ENCODE measurements around the gene PCARE. TPM values are rescaled to one million over a fixed set of nuclear protein-coding genes. Genes with fewer than 3 reads are reported as not detected.
"Not testable (repeated sequence)": the region's sequence is repeated elsewhere in the genome, so short reads cannot be mapped to it uniquely, and the experiment has no call there.

The PCARE gene
- polyA plus RNA-seq (ENCODE audit: insufficient read length in 3 of 3), result under 1 TPM; 0.19 to 0.62 (median 0.20) TPM
- long read RNA-seq, donor 1, result 0 reads
- long read RNA-seq, donor 2, result 0 reads
- long read RNA-seq, donor 3, result 0 reads
- long read RNA-seq, donor 4, result 0 reads
- long read RNA-seq, donor 5, result 0 reads
- long read RNA-seq, donor 6, result 0 reads
- long read RNA-seq, donor 7, result 0 reads
- long read RNA-seq, donor 8, result 0 reads
- long read RNA-seq, donor 9, result 0 reads
- long read RNA-seq, donor 10, result 0 reads
- long read RNA-seq, donor 11, result 0 reads
- long read RNA-seq, donor 12, result 0 reads
- long read RNA-seq, donor 13, result 0 reads
- long read RNA-seq, donor 14, result 0 reads
- long read RNA-seq, donor 15, full-length matches to known transcripts, result 1 of 1 reads
- long read RNA-seq, donor 15, partial matches to known transcripts, result 0 of 1 reads
- long read RNA-seq, donor 15, other reads (novel, unspliced or antisense), result 0 of 1 reads
- long read RNA-seq, donor 16, result 0 reads

GRCh38 chr2:29074411-29074810 is at the start of gene PCARE:
TSS of gene PCARE (minus strand) at chr2:29074523. CDS start at chr2:29074261, 262 bp downstream.
- no peak for DNase-seq (ENCODE audit: extremely low read depth in 1 of 11, low read depth in 9 of 11, low spot score in 4 of 11)

- DNase-seq (ENCODE audit: extremely low read depth in 1 of 11, low read depth in 9 of 11, low spot score in 4 of 11), result no peak
Measured at GRCh38 chr2:29123617-29124349, 49.5 kb upstream of the PCARE start.

GRCh38 chr2:29120846-29121245 is 46.5 kb upstream of the PCARE start:
- DNase-seq (ENCODE audit: extremely low read depth in 1 of 11, low read depth in 9 of 11, low spot score in 4 of 11), result no peak

DNA sequence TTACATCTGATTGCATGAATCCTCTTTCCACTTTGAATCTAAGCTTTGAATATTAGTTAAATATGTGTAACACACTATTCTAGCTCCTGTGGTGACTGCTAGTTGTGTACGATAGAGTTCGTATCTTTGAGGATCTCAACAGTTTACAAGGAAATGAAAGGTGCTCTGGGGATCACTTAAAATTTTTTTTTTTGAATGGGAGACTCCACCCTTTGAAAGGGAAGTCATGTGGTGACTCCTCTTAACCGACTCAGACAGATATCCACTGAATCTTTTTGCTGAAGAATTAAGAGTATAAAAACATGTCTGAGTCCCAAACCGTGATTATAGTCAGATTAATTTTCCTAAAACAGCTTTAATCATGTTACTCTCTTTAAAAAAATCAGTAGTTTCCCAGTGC is 44.9 kb upstream of the PCARE start:
- DNase-seq (ENCODE audit: extremely low read depth in 1 of 11, low read depth in 9 of 11, low spot score in 4 of 11), result no peak

DNA sequence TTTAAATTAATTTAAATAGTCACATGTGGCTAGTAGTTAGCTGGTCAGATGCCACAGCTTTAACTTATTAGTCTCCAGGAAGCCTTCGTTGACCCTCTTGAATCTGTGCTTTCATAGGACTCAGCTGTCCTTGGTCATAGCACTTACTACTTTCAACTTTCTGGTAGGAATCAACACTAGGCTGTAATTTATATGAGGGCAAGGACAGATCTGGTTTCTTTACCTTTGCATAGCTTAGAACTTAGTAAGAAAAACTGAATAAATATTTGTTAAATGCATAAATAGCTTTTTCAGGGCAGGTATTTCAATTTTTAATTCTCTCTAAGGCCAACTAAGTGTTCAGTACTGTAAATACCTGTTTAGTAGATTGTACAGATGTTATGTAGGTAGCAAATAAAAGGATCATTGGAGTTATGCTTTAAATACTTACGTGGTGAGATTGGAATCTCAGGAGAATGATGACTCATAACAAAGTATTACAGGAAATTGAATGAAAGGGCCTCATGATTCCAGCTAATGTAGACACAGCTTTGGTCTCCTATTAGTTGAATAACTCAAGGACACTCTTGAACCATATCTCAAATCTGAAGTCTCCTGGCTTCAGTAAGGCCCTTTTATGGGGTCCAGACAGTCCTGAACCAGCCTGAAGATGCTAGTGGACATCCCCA is 43.4 kb upstream of the PCARE start:
- DNase-seq (ENCODE audit: extremely low read depth in 1 of 11, low read depth in 9 of 11, low spot score in 4 of 11), result no peak

GRCh38 chr2:29115797-29116781 is 41.8 kb upstream of the PCARE start:
- DNase-seq (ENCODE audit: extremely low read depth in 1 of 11, low read depth in 9 of 11, low spot score in 4 of 11), result peak in 4 of 11 donors; percentile 11 to 47 (median 18)

GRCh38 chr2:29114946-29115609 is 40.8 kb upstream of the PCARE start, which contains the start of gene CLIP4:
TSS of gene CLIP4 (plus strand) at chr2:29115415. CDS start at chr2:29121389, 5,974 bp downstream.
- peak in 5 of 11 donors; percentile 30 to 44 (median 38) for DNase-seq (ENCODE audit: extremely low read depth in 1 of 11, low read depth in 9 of 11, low spot score in 4 of 11)

- no peak for DNase-seq (ENCODE audit: extremely low read depth in 1 of 11, low read depth in 9 of 11, low spot score in 4 of 11)
Measured at GRCh38 chr2:29114586-29114945, 40.2 kb upstream of the PCARE start.

- DNase-seq (ENCODE audit: extremely low read depth in 1 of 11, low read depth in 9 of 11, low spot score in 4 of 11), result no peak
Measured at GRCh38 chr2:29113891-29114321, 39.6 kb upstream of the PCARE start.

- no peak for DNase-seq (ENCODE audit: extremely low read depth in 1 of 11, low read depth in 9 of 11, low spot score in 4 of 11)
Measured at GRCh38 chr2:29113027-29113686, 38.8 kb upstream of the PCARE start.

DNA sequence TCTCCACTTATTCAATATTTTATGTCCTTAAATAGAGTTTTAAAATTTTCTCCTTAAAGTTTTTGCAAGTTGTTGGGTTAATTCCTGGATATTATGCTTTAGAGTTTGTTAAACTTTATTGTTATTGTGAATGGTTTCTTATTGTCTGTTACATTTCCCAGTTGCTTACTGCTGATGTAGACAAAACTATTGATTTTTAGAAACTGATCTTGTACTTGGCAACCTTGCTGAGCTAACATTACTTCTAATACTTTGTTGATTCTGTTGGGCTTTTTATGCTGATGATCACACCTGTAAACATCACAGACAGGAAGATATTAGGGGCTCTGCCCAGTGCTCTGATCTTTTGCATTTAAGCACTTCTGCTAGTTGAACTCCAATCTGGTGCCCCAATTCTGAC is 38.1 kb upstream of the PCARE start:
- DNase-seq (ENCODE audit: extremely low read depth in 1 of 11, low read depth in 9 of 11, low spot score in 4 of 11), result no peak

DNA sequence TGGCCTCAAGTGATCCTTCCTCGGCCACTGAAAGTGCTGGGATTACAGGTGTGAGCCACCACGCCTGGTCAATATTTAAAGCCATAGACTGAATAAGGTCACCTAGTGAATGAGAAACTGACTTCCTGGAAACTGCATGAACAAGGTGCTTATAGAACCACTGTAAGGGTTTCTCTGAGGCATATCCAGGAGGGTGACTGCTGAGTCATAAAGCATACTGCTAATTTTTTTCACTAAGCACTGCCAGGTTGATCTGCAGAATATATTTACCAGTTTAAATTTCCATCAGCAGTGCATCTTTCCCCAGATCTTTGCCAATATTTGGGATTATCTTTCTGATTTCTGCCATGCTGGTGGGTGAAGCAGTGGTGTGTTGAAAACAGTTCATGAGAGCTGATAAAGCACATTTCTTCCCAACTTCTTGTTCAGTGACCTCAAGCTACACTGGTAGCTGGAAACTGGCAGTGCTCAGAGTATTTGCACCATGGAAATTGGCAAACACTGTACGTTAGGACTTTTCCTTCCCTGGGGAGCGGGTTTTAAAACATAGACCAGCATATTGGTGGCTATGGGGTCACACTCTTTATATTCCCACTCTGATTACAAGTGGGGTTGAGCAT is 36.7 kb upstream of the PCARE start:
- DNase-seq (ENCODE audit: extremely low read depth in 1 of 11, low read depth in 9 of 11, low spot score in 4 of 11), result no peak

DNA sequence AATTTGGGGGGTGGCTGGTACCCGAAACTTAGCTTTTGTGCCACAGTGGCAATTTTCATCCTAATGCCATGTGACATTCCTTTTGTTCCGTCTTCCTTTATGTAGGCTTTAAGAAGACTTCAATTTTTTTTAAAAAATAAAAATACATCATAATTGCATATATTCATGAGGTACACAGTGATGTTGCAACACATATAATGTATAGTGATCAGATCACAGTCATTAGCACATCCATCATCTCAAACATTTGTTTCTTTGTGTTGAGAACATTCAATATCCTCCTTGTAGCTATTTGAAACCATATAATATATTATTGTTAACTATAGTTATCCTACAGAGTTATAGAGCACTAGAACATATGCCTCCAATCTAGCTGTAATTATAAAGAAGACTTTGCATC is 34.9 kb upstream of the PCARE start:
- no peak for DNase-seq (ENCODE audit: extremely low read depth in 1 of 11, low read depth in 9 of 11, low spot score in 4 of 11)

GRCh38 chr2:29108225-29108624 is 33.9 kb upstream of the PCARE start:
- DNase-seq (ENCODE audit: extremely low read depth in 1 of 11, low read depth in 9 of 11, low spot score in 4 of 11), result no peak

DNA sequence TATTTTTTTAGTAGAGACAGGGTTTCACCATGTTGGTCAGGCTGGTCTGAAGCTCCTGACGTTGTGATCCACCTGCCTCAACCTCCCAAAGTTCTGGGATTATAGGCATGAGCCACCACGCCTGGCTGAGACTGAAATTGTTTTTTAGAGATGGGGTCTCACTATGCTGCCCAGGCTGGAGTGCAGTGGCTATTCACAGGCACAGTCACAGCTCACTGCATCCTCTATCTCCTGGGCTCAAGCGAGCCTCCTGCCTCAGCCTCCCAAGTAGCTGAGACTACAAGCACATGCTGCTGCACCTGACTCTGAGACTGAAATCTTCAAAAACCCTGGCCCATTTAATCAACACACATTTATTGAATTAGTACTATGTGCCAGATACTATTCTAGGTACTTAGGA is 33.2 kb upstream of the PCARE start:
- DNase-seq (ENCODE audit: extremely low read depth in 1 of 11, low read depth in 9 of 11, low spot score in 4 of 11), result not testable (repeated sequence)

DNA sequence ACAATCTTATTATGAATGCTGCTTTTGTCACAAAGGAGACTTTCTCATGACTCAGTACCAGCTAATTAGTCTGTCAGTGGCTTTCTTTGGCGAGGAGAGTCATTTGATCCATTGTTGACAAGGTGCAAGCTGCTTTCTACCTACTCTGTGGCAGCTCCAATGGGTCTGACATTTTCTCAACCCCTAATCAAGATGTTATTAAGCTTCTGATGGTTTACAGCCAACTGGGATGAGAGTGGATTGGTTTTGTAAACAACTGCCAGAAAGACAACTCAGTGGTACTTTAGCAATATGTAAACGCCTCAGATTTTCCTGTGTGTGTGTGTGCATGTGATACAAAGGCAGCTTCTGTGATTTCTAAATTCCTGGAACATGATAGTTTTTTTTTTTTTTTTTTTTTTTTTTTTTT is 32.7 kb upstream of the PCARE start:
- no peak for DNase-seq (ENCODE audit: extremely low read depth in 1 of 11, low read depth in 9 of 11, low spot score in 4 of 11)

GRCh38 chr2:29106256-29106655 is 31.9 kb upstream of the PCARE start:
- no peak for DNase-seq (ENCODE audit: extremely low read depth in 1 of 11, low read depth in 9 of 11, low spot score in 4 of 11)
